ENCODE measurements around the gene SMIM20. TPM values are rescaled to one million over a fixed set of nuclear protein-coding genes. Genes with fewer than 3 reads are reported as not detected.

SMIM20 gene
- total and polyA plus RNA-seq, 2 of the 4 experiments (the other 2 are of a cell fraction): 13.6 to 23.1 TPM

GRCh38 chr4:25913056-25913850 lies 767 bp upstream of the SMIM20 start:
- peak; percentile 47 for DNase-seq
- peak overlapping the region; percentile 31; the same call in 1 of the 3 replicates for H2BK15ac ChIP-seq (ENCODE audit: low read depth, low read length)
- peak overlapping the region; percentile 68 for H2BK5ac ChIP-seq (ENCODE audit: low read depth, low read length, poor library complexity, severe bottlenecking)
- H2AK9ac ChIP-seq (replicated peaks; ENCODE audit: low read depth, low read length, poor library complexity): peak overlapping the region; percentile 77
- H4K8ac ChIP-seq (ENCODE audit: low read depth in 2 of 2, low read length in 2 of 2): peak overlapping the region; percentile 92 to 97
- dilution Hi-C loops (cut with HindIII; ENCODE audit: low sequenced_read_pairs, unreplicated experiment) (no loop called here), in situ Hi-C loops (cut with MboI; ENCODE audit: low sequenced_read_pairs) (no loop called here), intact Hi-C loops (cut with micrococcal nuclease) (loop anchor here (5.0 kb wide), 2 partner anchors 51 to 96 kb away; partner anchors contain the start of gene SEL1L3)
- peak overlapping the region; percentile 53 for H3K4me3 ChIP-seq (ENCODE audit: insufficient read depth, low read depth, low read length)
- no TSS peak for BruUV-seq (replicated peaks)
- peak overlapping the region; percentile 85 for H3K9ac ChIP-seq (ENCODE audit: low read depth, low read length)
- peak overlapping the region; percentile 89 for H3K56ac ChIP-seq (ENCODE audit: extremely low read depth, insufficient read depth, low read length)
- TF ChIP-seq MAZ (IDR thresholded peaks at IDR 0.05; ENCODE audit: borderline replicate concordance, low read depth, low read length) (no peak), RCOR1 (IDR thresholded peaks at IDR 0.05; ENCODE audit: insufficient replicate concordance, low read length) (peak; percentile 12)
- peak overlapping the region; percentile 44 for H3K18ac ChIP-seq (ENCODE audit: low read depth, low read length)
- ChIA-PET CTCF (interaction anchor here (0.9 kb wide), 1 partner anchor 58 kb away, joined by 3 read pairs; no protein-coding TSS in a partner anchor), POLR2A (ENCODE audit: unreplicated experiment) (interaction anchor here (1.0 kb wide), 1 partner anchor 8 kb away, joined by 3 read pairs; no protein-coding TSS in a partner anchor)
- peak overlapping the region; percentile 66 for H2AK5ac ChIP-seq (ENCODE audit: low read depth, low read length)
- peaks cover 9% of the 10 kb centered on the region for H3K4me1 ChIP-seq (ENCODE audit: control insufficient read depth, insufficient read depth, low read length)
- no peaks in the 10 kb centered on the region for H4K20me1 ChIP-seq (ENCODE audit: insufficient read depth, low read length)
- H3K79me1 ChIP-seq (ENCODE audit: low read depth in 1 of 2, low read length in 2 of 2): peaks cover 10 to 21% of the 10 kb centered on the region in 2 experiments; a peak in 3 of 4 replicates
- H3K36me3 ChIP-seq (ENCODE audit: control insufficient read depth, insufficient read depth, low read length): no peaks in the 10 kb centered on the region
- peak overlapping the region; percentile 78 for H3K27ac ChIP-seq (ENCODE audit: insufficient read depth, low read length)
- no peaks in the 10 kb centered on the region for H3K27me3 ChIP-seq (ENCODE audit: control insufficient read depth, insufficient read depth, low read length)
- peak overlapping the region; percentile 94 for H2AFZ ChIP-seq (replicated peaks; ENCODE audit: low read length, poor library complexity)
- WGBS, 2 experiments (ENCODE audit: extremely low coverage in 2 of 2, insufficient read length in 1 of 2): 7% methylated on average over 2 of the region's 26 CpGs; no CpG with 5 or more reads in 1 of the 2 experiments
- H3K9me1 ChIP-seq (ENCODE audit: insufficient read depth, low read length): peaks cover 8% of the 10 kb centered on the region; the same call in 1 of the 2 replicates
- H3K9me3 ChIP-seq (ENCODE audit: control insufficient read depth, insufficient read depth, low read length): no peaks in the 10 kb centered on the region
- peak overlapping the region; percentile 93 for H3K14ac ChIP-seq (replicated peaks; ENCODE audit: low read depth, low read length)
- peak overlapping the region; percentile 93 for H3K23ac ChIP-seq (ENCODE audit: low read depth, low read length)
- peak overlapping the region; percentile 64 for H3K4me2 ChIP-seq (ENCODE audit: low read depth, low read length)
- 0 out of 2 replicates have a peak overlapping the region, but pooled peaks have one; percentile 53 for H2BK20ac ChIP-seq (ENCODE audit: low read depth, low read length)
- H4K5ac ChIP-seq (ENCODE audit: low read depth, low read length): peak overlapping the region; percentile 21
- peak; percentile 51 for ATAC-seq (ENCODE audit: low read depth)
- peak overlapping the region; percentile 94 for H3K4ac ChIP-seq (ENCODE audit: low read depth, low read length)
- H4K91ac ChIP-seq (ENCODE audit: insufficient read depth, low read depth, low read length): peak overlapping the region; percentile 91
- peak overlapping the region; percentile 89 for H2BK120ac ChIP-seq (ENCODE audit: low read depth, low read length)

Data from IMR-90 (cell line).